Erythroblast (primary cell): ENCODE measurements around the gene PELI3.

Experiments
- GATA1 ChIP-seq: IDR thresholded peaks from 2 replicates; pipeline ENCODE4 v1.6.1; 2011; ENCODE audit warnings: low read depth, mild to moderate bottlenecking, control low read depth, low read length, moderate library complexity
- POLR2A ChIP-seq: IDR thresholded peaks from 2 replicates; pipeline ENCODE4 v1.6.1; 2011; ENCODE audit warnings: mild to moderate bottlenecking, low read length

- TF ChIP-seq POLR2A (no peak), GATA1 (no peak)
These were observed 12.5 kb upstream of the PELI3 start for GRCh38 chr11:66454247-66454646.
